ENCODE results near the gene C10orf105. TPM values are rescaled to one million over a fixed set of nuclear protein-coding genes. Genes with fewer than 3 reads are reported as not detected.

The C10orf105 gene
- total RNA-seq, 1 donor from 2014 or later: not detected

DNA sequence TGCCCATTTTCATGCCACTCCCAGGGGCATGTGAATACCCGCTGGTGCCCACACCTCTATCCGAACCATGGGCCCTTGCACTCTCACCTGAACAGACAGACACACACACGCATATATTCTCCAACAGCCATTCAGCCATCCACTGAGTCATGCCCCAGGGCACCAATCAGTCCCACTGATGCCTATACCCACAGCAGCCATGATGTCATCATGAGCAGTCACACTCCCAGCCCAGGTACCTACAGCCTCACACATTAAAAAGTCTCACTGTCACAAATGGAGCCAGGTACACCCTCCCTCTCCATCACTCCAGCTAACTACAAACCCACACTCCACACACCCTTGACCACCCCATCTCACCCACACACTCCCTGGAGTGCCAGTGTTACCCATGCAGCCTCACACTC lies 41.5 kb upstream of the C10orf105 start:
- ATAC-seq (ENCODE audit: low read depth) (no peak), DNase-seq (no peak)
- TF ChIP-seq, protein P1, sequence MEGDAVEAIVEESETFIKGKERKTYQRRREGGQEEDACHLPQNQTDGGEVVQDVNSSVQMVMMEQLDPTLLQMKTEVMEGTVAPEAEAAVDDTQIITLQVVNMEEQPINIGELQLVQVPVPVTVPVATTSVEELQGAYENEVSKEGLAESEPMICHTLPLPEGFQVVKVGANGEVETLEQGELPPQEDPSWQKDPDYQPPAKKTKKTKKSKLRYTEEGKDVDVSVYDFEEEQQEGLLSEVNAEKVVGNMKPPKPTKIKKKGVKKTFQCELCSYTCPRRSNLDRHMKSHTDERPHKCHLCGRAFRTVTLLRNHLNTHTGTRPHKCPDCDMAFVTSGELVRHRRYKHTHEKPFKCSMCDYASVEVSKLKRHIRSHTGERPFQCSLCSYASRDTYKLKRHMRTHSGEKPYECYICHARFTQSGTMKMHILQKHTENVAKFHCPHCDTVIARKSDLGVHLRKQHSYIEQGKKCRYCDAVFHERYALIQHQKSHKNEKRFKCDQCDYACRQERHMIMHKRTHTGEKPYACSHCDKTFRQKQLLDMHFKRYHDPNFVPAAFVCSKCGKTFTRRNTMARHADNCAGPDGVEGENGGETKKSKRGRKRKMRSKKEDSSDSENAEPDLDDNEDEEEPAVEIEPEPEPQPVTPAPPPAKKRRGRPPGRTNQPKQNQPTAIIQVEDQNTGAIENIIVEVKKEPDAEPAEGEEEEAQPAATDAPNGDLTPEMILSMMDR (IDR thresholded peaks at IDR 0.05): no peak
- Mint-ChIP-seq H3K4me1 (peaks cover 57% of the 10 kb centered on the region), H3K4me3 (no peak overlapping the region), H3K27me3 (no peaks in the 10 kb centered on the region), H3K36me3 (ENCODE audit: low read depth) (peaks cover 46% of the 10 kb centered on the region), H3K27ac (no peak overlapping the region), H3K9me3 (no peaks in the 10 kb centered on the region)
- POLR2A ChIA-PET: no interaction called here
- CTCF ChIA-PET: interaction anchor here (1.2 kb wide), 1 partner anchor 51 kb away, joined by 3 read pairs; no protein-coding TSS in a partner anchor
- intact Hi-C loops (cut with micrococcal nuclease): loop anchor here (10.0 kb wide), 1 partner anchor 574 kb away; no protein-coding TSS in a partner anchor

GRCh38 chr10:71757399-71757922 lies 37.9 kb upstream of the C10orf105 start:
- DNase-seq: no peak
- peaks cover 27% of the 10 kb centered on the region for H3K36me3 Mint-ChIP-seq (ENCODE audit: low read depth)
- H3K4me1 Mint-ChIP-seq: peaks cover 56% of the 10 kb centered on the region
- ChIA-PET POLR2A (interaction anchor here (0.9 to 2.3 kb wide), 7 partner anchors 9 to 79 kb away, joined by 3 to 10 read pairs (median 6); partner anchors contain the start of gene VSIR), CTCF (interaction anchor here (2.3 kb wide), 1 partner anchor 49 kb away, joined by 5 read pairs; no protein-coding TSS in a partner anchor)
- ATAC-seq (ENCODE audit: low read depth): no peak
- TF ChIP-seq, protein P1 (IDR thresholded peaks at IDR 0.05): no peak
- H3K4me3 Mint-ChIP-seq: no peak overlapping the region
- H3K27ac Mint-ChIP-seq: peak overlapping the region; percentile 56
- intact Hi-C loops (cut with micrococcal nuclease): no loop called here
- H3K27me3 Mint-ChIP-seq: no peaks in the 10 kb centered on the region
- H3K9me3 Mint-ChIP-seq: no peaks in the 10 kb centered on the region

- intact Hi-C loops (cut with micrococcal nuclease): no loop called here
- H3K36me3 Mint-ChIP-seq (ENCODE audit: low read depth): peaks cover 24% of the 10 kb centered on the region
Observed at GRCh38 chr10:71756311-71757191, 37.0 kb upstream of the C10orf105 start.

DNA sequence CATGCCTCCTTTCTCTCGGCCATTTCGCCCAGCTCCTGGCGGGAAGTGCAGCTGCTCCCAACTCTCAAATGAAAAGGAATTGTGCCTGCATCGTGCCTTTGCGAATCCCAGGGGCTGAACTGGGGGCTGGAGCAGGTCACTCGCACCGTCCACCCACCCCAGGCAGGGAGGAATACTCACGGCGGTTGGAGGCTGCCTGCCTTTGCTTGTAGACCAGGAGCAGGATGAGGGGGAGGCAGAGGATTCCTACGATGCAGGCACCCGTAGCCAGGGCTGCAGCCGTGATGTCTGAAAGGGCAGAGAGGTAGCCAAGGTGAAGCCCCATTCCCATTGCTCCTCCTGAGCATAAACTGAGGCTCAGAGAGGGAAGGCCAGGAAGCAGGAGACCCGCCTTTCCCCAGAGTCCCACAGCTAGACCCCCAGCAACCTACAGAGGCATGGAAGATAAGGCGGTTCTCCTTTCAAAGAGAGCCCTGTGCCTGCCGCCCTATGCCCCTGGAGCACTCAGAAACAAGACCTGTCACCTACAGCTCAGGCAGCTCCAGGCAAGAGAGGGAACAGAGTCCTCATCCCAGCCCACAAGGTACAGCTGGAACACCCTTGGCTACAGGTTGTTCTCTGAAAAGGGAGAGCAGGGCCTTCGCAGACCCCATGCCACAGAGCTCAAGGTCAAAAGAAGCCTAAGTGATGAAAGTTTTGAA lies 35.8 kb upstream of the C10orf105 start:
- intact Hi-C loops (cut with micrococcal nuclease): no loop called here
- Mint-ChIP-seq H3K27ac (no peak overlapping the region), H3K4me3 (no peak overlapping the region), H3K36me3 (ENCODE audit: low read depth) (peaks cover 18% of the 10 kb centered on the region), H3K4me1 (peaks cover 62% of the 10 kb centered on the region), H3K27me3 (no peaks in the 10 kb centered on the region), H3K9me3 (no peaks in the 10 kb centered on the region)
- ATAC-seq (ENCODE audit: low read depth): no peak
- ChIA-PET POLR2A (interaction anchor here (0.9 to 2.2 kb wide), 3 partner anchors 14 to 29 kb away, joined by 3 to 9 read pairs (median 6); partner anchors contain the start of gene VSIR), CTCF (interaction anchor here (1.0 to 1.8 kb wide), 2 partner anchors 14 to 18 kb away, joined by 3 to 5 read pairs; partner anchors contain the start of gene VSIR)
- DNase-seq: no peak
- TF ChIP-seq, protein P1 (IDR thresholded peaks at IDR 0.05): no peak

More at GRCh38 chr10:71756311-71757191, 37.0 kb upstream of the C10orf105 start:
- H3K4me3 Mint-ChIP-seq: no peak overlapping the region
- ChIA-PET POLR2A (interaction anchor here (0.6 to 2.3 kb wide), 5 partner anchors 11 to 94 kb away, joined by 3 to 10 read pairs (median 6); partner anchors contain the start of genes PSAP and VSIR), CTCF (interaction anchor here (1.0 to 2.3 kb wide), 3 partner anchors 13 to 48 kb away, joined by 3 to 5 read pairs (median 5); partner anchors contain the start of gene VSIR)
- peak; percentile 49 for ATAC-seq (ENCODE audit: low read depth)
- peak overlapping the region; percentile 76 for H3K27ac Mint-ChIP-seq
- peaks cover 61% of the 10 kb centered on the region for H3K4me1 Mint-ChIP-seq
- no peaks in the 10 kb centered on the region for H3K27me3 Mint-ChIP-seq
- H3K9me3 Mint-ChIP-seq: no peaks in the 10 kb centered on the region
- DNase-seq: no peak
- TF ChIP-seq, protein P1 (IDR thresholded peaks at IDR 0.05): no peak
